ENCODE measurements around the gene NEMP1. TPM values are rescaled to one million over a fixed set of nuclear protein-coding genes. Genes with fewer than 3 reads are reported as not detected.

NEMP1 gene
- total RNA-seq, 2 experiments from 2014 or later = 79.0 to 81.1 TPM

DNA sequence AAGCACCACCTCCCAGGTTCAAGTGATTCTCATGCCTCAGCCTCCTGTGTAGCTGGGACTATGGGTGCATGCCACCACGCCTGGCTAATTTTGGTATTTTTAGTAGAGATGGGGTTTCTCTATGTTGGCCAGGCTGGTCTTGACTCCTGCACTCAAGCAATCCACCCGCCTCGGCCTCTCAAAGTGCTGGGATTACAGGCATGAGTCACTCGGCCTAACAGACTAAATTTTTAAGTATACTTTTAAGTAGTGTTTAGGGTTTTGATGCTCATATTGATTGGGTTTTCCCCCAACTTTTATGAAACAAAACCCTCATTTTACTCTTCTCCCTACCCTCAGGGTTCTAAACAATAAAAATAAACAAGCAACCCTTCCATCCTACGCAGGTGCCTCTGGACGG is 34.1 kb downstream of the NEMP1 start:
- ATAC-seq = no peak
- H3K27me3 Mint-ChIP-seq = no peaks in the 10 kb centered on the region
- intact Hi-C loops (cut with DNase I, micrococcal nuclease) = no loop called here
- ChIA-PET CTCF (interaction anchor here (1.1 kb wide), 1 partner anchor 67 kb away, joined by 3 read pairs; the partner anchor contains the start of gene STAT6), POLR2A (no interaction called here)
- DNase-seq = no peak
- H3K9me3 Mint-ChIP-seq (ENCODE audit: low read depth) = no peaks in the 10 kb centered on the region
- H3K4me1 Mint-ChIP-seq = peaks cover 34% of the 10 kb centered on the region
- H3K27ac Mint-ChIP-seq = no peak overlapping the region
- no peak overlapping the region for H3K4me3 Mint-ChIP-seq
- no peaks in the 10 kb centered on the region for H3K36me3 Mint-ChIP-seq (ENCODE audit: low read depth)

DNA sequence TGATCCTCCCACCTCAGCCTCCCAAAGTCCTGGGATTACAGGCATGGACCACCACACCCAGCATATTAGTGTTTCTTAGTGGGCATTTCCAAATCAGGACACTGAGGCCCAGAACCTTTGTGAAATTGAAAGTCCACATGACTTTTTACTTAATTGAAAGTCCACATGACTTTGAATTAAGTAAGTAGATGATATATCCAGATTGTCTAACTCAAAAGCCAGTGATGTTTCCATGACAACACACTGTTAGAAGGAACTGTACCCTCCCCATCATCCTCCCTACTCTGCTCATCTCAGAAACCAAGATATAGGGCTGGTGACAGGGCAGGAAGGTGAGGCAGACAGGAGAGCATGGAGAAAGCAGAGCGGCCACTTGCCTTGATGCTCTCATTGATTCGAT is 35.9 kb downstream of the NEMP1 start:
- peaks cover 30% of the 10 kb centered on the region for H3K4me1 Mint-ChIP-seq
- ATAC-seq (no peak), DNase-seq (no peak)
- H3K4me3 Mint-ChIP-seq = no peak overlapping the region
- ChIA-PET POLR2A (no interaction called here), CTCF (interaction anchor here (0.9 to 1.8 kb wide), 3 partner anchors 12 to 54 kb away, joined by 3 to 5 read pairs (median 4); no protein-coding TSS in a partner anchor)
- intact Hi-C loops (cut with DNase I, micrococcal nuclease) = no loop called here
- H3K36me3 Mint-ChIP-seq (ENCODE audit: low read depth) = no peaks in the 10 kb centered on the region
- H3K27me3 Mint-ChIP-seq = no peaks in the 10 kb centered on the region
- H3K9me3 Mint-ChIP-seq (ENCODE audit: low read depth) = no peaks in the 10 kb centered on the region
- no peak overlapping the region for H3K27ac Mint-ChIP-seq

DNA sequence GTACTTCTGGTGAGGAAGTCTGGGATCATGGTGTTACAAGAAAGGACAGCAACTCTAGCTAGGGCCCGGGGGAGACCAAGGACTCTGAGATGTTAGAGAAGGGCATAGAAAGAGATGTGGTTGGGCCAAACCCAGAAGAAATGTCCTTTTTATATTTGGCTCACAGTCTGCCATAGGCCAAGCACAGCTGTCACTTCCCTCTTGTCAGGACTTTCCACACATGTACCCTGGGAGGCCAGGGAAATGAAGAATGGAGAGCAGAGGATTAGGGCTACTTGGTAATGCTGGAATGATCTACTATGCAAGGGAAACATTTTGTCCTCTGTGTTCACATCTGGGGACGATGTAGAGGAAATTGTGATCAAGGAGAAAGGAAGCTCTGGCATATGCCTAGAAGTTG is 37.8 kb downstream of the NEMP1 start:
- POLR2A ChIA-PET = interaction anchor here (0.5 kb wide), 2 partner anchors 369 to 401 kb away, joined by 3 to 7 read pairs; no protein-coding TSS in a partner anchor

DNA sequence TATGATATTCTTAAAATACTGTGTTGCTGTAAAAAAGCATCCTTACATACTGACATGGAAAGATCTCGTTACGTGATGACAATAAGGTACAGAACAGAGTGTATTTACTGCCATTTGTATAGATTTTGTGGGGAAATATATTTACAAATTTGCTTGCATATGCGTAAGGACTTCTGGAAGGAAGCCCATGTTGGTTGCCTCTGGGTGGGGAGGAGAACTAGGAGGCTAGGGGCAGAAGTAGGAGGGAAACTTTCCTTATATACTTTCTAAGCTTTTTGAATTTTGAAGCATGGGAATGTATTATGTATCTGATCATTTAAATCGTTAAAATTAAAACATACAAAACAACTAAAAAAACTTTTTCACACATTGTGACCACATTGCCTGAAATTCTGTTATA is 38.4 kb downstream of the NEMP1 start:
- DNase-seq (no peak), ATAC-seq (no peak)
- Mint-ChIP-seq H3K4me1 (peaks cover 11% of the 10 kb centered on the region), H3K27ac (no peak overlapping the region), H3K9me3 (ENCODE audit: low read depth) (no peaks in the 10 kb centered on the region), H3K27me3 (no peaks in the 10 kb centered on the region), H3K4me3 (no peak overlapping the region), H3K36me3 (ENCODE audit: low read depth) (peaks cover 1% of the 10 kb centered on the region)
- intact Hi-C loops (cut with DNase I, micrococcal nuclease) = no loop called here
- POLR2A ChIA-PET = interaction anchor here (0.5 kb wide), 1 partner anchor 369 kb away, joined by 3 read pairs; no protein-coding TSS in a partner anchor
- CTCF ChIA-PET = interaction anchor here (0.7 to 1.2 kb wide), 8 partner anchors 8 to 159 kb away, joined by 3 to 5 read pairs (median 3); no protein-coding TSS in a partner anchor

More for the DNA sequence above, 37.8 kb downstream of the NEMP1 start:
- Mint-ChIP-seq H3K27me3 (no peaks in the 10 kb centered on the region), H3K9me3 (ENCODE audit: low read depth) (no peaks in the 10 kb centered on the region), H3K36me3 (ENCODE audit: low read depth) (no peaks in the 10 kb centered on the region), H3K4me1 (peaks cover 13% of the 10 kb centered on the region), H3K27ac (no peak overlapping the region), H3K4me3 (no peak overlapping the region)
- intact Hi-C loops (cut with DNase I, micrococcal nuclease) = no loop called here
- ATAC-seq (no peak), DNase-seq (no peak)
- CTCF ChIA-PET = interaction anchor here (0.6 to 1.2 kb wide), 11 partner anchors 8 to 159 kb away, joined by 3 to 5 read pairs (median 3); no protein-coding TSS in a partner anchor

DNA sequence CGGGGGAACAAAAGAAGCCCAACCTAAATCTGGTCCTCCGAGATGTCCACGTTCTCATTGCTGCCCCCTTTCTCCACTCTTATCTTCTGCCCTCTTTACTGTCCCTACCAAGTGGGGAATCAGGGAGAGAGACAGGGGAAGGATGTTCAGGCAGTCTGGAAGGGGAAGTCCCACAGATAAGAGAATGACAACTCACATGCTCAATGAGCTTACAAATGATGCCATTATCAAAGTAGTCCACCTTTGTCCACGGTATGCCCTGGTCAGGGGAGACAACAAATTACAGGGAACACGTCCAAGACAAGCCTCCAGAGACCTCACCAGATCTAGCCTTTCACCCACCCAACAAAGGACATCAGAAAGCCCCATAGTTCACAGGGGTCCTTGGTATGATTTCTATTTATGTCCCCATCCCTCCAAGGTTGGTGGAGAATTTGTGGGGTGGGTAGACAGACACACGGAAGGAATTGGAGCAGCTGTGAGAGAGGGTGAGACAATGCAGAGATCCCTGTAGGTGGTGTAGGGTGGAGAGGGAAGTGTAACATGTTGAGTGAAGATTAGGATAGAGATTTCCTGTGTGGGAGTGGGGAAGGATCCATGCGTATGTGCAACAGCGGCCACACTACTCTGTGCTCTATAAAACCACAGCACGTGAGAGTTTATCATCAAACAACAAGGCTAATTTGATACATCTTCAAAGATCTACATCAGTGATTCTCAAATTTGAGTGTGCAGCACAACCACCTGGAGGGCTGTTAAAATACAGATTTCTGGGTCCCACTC is 39.4 kb downstream of the NEMP1 start:
- peaks cover 1% of the 10 kb centered on the region for H3K36me3 Mint-ChIP-seq (ENCODE audit: low read depth)
- intact Hi-C loops (cut with DNase I, micrococcal nuclease) = no loop called here

DNA sequence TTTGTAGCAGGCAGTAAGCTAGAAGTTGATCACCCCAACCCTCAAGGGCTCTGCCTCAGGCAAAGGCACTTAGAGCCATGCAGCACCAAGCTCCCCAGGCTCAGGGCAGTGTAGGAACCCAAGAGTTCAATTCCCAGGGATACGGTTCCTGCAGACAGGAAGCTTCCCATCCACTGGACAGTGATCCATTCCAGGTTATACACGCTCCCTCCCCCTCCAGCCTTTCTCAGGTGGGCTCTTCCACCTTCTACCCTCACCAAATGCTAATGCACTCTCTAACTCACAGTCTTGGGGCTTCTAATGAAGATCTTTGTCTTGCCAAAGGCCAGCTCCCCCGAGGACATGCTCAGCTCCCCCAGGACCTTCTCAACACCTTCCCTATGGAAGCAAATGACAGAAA is 41.3 kb downstream of the NEMP1 start:
- ChIA-PET CTCF (interaction anchor here (0.6 to 1.6 kb wide), 5 partner anchors 9 to 57 kb away, joined by 3 to 6 read pairs (median 3); no protein-coding TSS in a partner anchor), POLR2A (no interaction called here)
- Mint-ChIP-seq H3K4me1 (peaks cover 8% of the 10 kb centered on the region), H3K27ac (no peak overlapping the region), H3K9me3 (ENCODE audit: low read depth) (no peaks in the 10 kb centered on the region), H3K27me3 (no peaks in the 10 kb centered on the region), H3K36me3 (ENCODE audit: low read depth) (peaks cover 1% of the 10 kb centered on the region), H3K4me3 (no peak overlapping the region)
- intact Hi-C loops (cut with DNase I, micrococcal nuclease) = no loop called here
- DNase-seq (no peak), ATAC-seq (no peak)

More for the DNA sequence above, 39.4 kb downstream of the NEMP1 start:
- Mint-ChIP-seq H3K27me3 (no peaks in the 10 kb centered on the region), H3K9me3 (ENCODE audit: low read depth) (no peaks in the 10 kb centered on the region), H3K4me1 (peaks cover 8% of the 10 kb centered on the region), H3K27ac (no peak overlapping the region), H3K4me3 (no peak overlapping the region)
- ATAC-seq (no peak), DNase-seq (no peak)
- ChIA-PET POLR2A (no interaction called here), CTCF (interaction anchor here (0.5 to 1.6 kb wide), 2 partner anchors 13 to 28 kb away, joined by 3 read pairs; no protein-coding TSS in a partner anchor)

DNA sequence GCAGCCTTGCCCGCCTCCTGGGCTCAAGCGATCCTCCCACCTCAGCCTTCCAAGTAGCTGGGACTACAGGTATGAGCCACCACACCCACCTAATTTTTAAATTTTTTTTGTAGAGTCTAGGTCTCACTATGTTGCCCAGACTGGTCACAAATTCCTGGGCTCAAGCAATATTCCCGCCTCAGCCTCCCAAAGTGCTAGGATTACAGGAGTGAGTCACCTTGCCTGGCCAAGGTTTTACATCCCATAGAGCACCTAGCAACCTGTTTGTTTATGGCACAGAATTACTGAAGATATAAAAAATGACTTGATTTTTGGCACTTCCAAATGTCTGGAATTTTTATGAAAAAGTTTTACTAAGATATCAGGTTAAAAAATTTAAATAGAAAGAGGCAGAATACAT is 45.2 kb downstream of the NEMP1 start:
- Mint-ChIP-seq H3K36me3 (ENCODE audit: low read depth) (peaks cover 1% of the 10 kb centered on the region), H3K9me3 (ENCODE audit: low read depth) (no peaks in the 10 kb centered on the region), H3K27me3 (no peaks in the 10 kb centered on the region), H3K4me1 (peaks cover 24% of the 10 kb centered on the region), H3K4me3 (no peak overlapping the region), H3K27ac (no peak overlapping the region)
- DNase-seq = no peak
- ChIA-PET CTCF (interaction anchor here (1.1 to 4.1 kb wide), 6 partner anchors 15 to 91 kb away, joined by 3 to 25 read pairs (median 5); no protein-coding TSS in a partner anchor), POLR2A (interaction anchor here (0.7 kb wide), 1 partner anchor 12 kb away, joined by 3 read pairs; no protein-coding TSS in a partner anchor)
- intact Hi-C loops (cut with DNase I, micrococcal nuclease) = no loop called here
- ATAC-seq = no peak

DNA sequence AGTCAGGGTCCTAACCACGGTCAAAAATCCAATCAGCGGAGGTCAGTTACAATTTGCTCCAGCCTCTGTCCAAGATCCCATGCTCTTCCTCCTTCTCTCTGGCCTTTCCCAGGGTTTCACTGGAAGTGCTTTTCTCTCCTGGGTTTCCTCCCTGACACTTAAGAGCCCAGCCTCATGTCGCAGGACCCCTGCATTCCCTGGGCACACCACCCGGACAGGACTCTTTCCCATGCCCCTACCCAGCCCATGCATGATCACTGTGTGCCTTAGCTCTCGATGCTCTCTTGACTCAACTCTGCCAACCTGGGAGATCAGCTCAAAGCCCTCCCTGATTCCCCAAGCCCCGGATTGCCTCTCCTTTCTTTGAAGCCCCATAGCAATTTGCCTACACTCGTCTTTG is 46.8 kb downstream of the NEMP1 start:
- ATAC-seq = no peak
- intact Hi-C loops (cut with DNase I, micrococcal nuclease) = no loop called here

DNA sequence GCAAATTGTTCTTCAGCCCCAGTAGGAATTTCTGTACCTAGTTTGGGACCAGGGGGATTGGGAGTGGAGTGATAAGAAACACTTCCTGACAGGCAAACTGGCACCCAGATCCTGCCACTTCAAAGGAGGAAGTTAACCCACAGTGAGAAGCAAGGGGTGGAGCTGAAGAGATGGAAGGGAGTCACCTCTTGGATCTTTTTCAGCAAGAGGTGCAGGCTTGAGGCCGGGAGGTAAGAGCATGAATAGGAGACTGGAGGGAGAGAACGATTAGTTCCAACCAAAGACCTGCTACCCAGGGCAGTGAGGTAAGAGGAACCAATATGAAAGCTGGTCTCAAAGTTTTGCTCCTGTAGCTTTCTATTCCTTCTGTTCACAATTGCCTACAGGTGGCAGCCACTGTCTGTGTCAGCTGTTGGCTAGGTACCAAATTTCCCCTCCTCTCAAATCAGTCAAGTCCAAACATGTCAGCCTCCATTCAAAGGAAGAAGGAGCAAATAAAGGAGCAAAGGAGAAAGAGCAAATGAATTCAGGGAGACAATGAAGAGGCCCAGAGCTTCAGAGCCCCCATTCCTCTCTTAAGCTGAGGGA is 47.4 kb downstream of the NEMP1 start:
- Mint-ChIP-seq H3K4me1 (peaks cover 46% of the 10 kb centered on the region), H3K4me3 (no peak overlapping the region), H3K27me3 (no peaks in the 10 kb centered on the region), H3K9me3 (ENCODE audit: low read depth) (no peaks in the 10 kb centered on the region), H3K36me3 (ENCODE audit: low read depth) (peaks cover 1% of the 10 kb centered on the region), H3K27ac (peak overlapping the region; percentile 55)
- ChIA-PET POLR2A (no interaction called here), CTCF (interaction anchor here (0.6 to 4.1 kb wide), 17 partner anchors 9 to 277 kb away, joined by 3 to 25 read pairs (median 4); partner anchors contain the start of genes MYO1A and TAC3)
- ATAC-seq (peak; percentile 43), DNase-seq (peak; percentile 44)
- intact Hi-C loops (cut with DNase I, micrococcal nuclease) = no loop called here

More for the DNA sequence above, 46.8 kb downstream of the NEMP1 start:
- Mint-ChIP-seq H3K4me1 (peaks cover 40% of the 10 kb centered on the region), H3K9me3 (ENCODE audit: low read depth) (no peaks in the 10 kb centered on the region), H3K27ac (peak overlapping the region; percentile 14), H3K27me3 (no peaks in the 10 kb centered on the region), H3K36me3 (ENCODE audit: low read depth) (peaks cover 1% of the 10 kb centered on the region), H3K4me3 (no peak overlapping the region)
- CTCF ChIA-PET = interaction anchor here (0.6 to 4.1 kb wide), 17 partner anchors 9 to 278 kb away, joined by 3 to 25 read pairs (median 4); partner anchors contain the start of genes MYO1A and TAC3
- no peak for DNase-seq
- POLR2A ChIA-PET = no interaction called here

DNA sequence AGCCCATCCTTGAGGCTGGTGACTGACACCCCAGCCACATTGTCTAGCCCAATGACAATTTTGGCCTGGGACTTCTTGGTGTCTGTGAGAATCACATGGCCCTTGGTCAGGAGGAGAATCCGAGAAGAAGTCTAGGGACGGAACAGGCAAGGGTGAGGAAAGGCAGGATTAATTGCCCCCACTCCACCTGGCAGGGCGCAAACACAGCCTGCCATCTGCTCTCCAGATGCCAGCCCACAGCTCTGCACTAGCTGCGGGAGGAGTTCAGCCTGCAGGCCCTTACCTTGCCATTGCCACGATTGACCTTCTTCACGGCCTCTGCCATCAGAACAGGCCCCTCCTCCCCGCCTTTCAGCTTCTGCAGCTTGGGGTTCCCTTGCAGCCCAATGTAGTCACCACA is 49.1 kb downstream of the NEMP1 start:
- Mint-ChIP-seq H3K27me3 (no peaks in the 10 kb centered on the region), H3K36me3 (ENCODE audit: low read depth) (no peaks in the 10 kb centered on the region), H3K9me3 (ENCODE audit: low read depth) (no peaks in the 10 kb centered on the region), H3K27ac (no peak overlapping the region), H3K4me3 (no peak overlapping the region), H3K4me1 (peaks cover 49% of the 10 kb centered on the region)
- ChIA-PET CTCF (interaction anchor here (0.7 kb wide), 1 partner anchor 94 kb away, joined by 3 read pairs; no protein-coding TSS in a partner anchor), POLR2A (no interaction called here)
- ATAC-seq (no peak), DNase-seq (no peak)
- intact Hi-C loops (cut with DNase I, micrococcal nuclease) = loop anchor here in 1 of 2 experiments (5.0 kb wide), 1 partner anchor 33 kb away; no protein-coding TSS in a partner anchor

DNA sequence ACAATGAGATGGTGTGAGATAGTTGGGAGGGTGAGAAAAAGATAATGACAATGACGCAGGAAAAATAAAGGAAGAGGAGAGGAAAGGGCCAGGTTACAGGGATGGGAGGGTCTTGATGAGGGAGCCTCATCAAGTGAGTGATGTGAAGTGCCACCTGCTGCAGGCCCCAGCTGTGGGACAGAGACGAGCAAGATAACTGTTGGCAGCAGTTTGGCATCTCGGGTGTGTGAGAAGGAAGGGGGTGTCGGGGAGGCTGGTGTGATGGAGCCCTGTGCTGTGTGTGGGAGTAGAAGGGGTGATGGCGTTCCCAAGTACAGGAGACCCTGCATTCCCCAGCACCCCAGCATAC is 50.8 kb downstream of the NEMP1 start:
- POLR2A ChIA-PET = interaction anchor here (0.7 kb wide), 1 partner anchor 8 kb away, joined by 4 read pairs; no protein-coding TSS in a partner anchor

More for the DNA sequence above, 50.8 kb downstream of the NEMP1 start:
- no peak overlapping the region for H3K4me3 Mint-ChIP-seq
- no peaks in the 10 kb centered on the region for H3K36me3 Mint-ChIP-seq (ENCODE audit: low read depth)
- intact Hi-C loops (cut with DNase I, micrococcal nuclease) = loop anchor here in 1 of 2 experiments (5.0 kb wide), 1 partner anchor 35 kb away; no protein-coding TSS in a partner anchor
- DNase-seq (peak; percentile 44), ATAC-seq (peak; percentile 64)
- H3K27me3 Mint-ChIP-seq = no peaks in the 10 kb centered on the region
- CTCF ChIA-PET = interaction anchor here (0.7 to 3.3 kb wide), 16 partner anchors 9 to 270 kb away, joined by 3 to 17 read pairs (median 6); partner anchors contain the start of genes STAT6 and TAC3
- peak overlapping the region; percentile 88 for H3K27ac Mint-ChIP-seq
- H3K9me3 Mint-ChIP-seq (ENCODE audit: low read depth) = no peaks in the 10 kb centered on the region
- H3K4me1 Mint-ChIP-seq = peaks cover 49% of the 10 kb centered on the region
